GM08714 (cell line): ENCODE measurements around the gene CA11.
"Not testable (repeated sequence)": the region's sequence is repeated elsewhere in the genome, so short reads cannot be mapped to it uniquely, and the experiment has no call there.

Experiments
- H3K4me3 ChIP-seq: fragments of 200-500 bp; sonication (Bioruptor generic); 2 replicates; pipeline ENCODE4 v1.5.1; 2014; ENCODE audit warnings: mild to moderate bottlenecking, low read length, inconsistent platforms
- ZNF274 ChIP-seq: IDR thresholded peaks from 2 replicates; pipeline ENCODE4 v1.6.1; 2012; ENCODE audit warnings: mild to moderate bottlenecking, low read depth, low read length

CA11 gene

DNA sequence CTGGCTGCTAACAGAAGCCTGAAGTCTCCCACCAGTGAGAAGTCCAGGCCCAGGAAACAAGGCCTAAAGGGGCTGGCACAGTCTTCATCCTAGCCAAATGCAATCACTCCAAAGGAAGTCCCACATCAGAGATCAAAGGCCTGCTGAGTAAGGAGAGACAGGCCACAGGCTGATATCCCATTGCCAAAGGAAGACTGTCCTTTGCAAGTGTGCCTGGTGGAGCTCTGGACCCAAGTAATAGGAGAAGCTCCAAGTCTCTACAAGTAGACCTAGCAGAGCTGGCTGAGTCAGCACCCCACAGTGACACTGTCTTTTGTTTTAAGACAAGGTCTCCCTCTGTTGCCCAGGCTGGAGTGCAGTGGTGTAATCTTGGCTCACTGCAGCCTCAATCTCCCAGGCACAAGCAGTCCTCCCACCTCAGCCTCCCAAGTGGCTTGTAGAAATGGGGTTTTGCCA lies 13.3 kb downstream of the CA11 start:
- no peak overlapping the region for H3K4me3 ChIP-seq
- TF ChIP-seq ZNF274, result no peak

DNA sequence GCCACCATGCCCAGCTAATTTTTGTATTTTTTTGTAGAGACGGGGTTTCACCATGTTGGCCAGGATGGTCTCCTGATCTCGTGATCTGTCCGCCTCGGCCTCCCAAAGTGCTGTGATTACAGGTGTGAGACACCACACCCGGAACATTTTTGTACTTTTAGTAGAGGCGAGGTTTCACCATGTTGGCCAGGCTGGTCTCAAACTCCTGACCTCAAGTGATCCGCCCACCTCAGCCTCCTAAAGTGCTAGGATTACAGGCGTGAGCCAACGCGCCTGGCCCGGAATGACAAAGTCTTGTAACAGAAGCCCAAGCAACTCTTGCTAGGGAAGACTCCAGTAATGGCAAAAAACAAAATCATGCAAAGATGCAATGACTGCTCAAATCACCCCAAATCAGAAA lies 13.7 kb downstream of the CA11 start:
- not testable (repeated sequence) for H3K4me3 ChIP-seq

- TF ChIP-seq ZNF274, result no peak
- H3K4me3 ChIP-seq, result no peak overlapping the region
Observed at GRCh38 chr19:48631225-48631624, 14.8 kb downstream of the CA11 start.

- no peak overlapping the region for H3K4me3 ChIP-seq
- TF ChIP-seq ZNF274, result no peak
Observed at GRCh38 chr19:48630296-48631063, 15.5 kb downstream of the CA11 start.

DNA sequence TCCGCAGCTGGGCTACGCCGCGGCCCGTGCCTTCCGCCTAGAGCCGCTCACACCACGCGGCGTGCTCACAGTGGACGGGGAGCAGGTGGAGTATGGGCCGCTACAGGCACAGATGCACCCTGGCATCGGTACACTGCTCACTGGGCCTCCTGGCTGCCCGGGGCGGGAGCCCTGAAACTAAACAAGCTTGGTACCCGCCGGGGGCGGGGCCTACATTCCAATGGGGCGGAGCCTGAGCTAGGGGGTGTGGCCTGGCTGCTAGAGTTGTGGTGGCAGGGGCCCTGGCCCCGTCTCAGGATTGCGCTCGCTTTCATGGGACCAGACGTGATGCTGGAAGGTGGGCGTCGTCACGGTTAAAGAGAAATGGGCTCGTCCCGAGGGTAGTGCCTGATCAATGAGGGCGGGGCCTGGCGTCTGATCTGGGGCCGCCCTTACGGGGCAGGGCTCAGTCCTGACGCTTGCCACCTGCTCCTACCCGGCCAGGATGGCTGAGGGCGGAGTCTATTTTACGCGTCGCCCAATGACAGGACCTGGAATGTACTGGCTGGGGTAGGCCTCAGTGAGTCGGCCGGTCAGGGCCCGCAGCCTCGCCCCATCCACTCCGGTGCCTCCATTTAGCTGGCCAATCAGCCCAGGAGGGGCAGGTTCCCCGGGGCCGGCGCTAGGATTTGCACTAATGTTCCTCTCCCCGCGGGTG lies 16.2 kb downstream of the CA11 start:
- H3K4me3 ChIP-seq, result no peak overlapping the region
- TF ChIP-seq ZNF274, result no peak

DNA sequence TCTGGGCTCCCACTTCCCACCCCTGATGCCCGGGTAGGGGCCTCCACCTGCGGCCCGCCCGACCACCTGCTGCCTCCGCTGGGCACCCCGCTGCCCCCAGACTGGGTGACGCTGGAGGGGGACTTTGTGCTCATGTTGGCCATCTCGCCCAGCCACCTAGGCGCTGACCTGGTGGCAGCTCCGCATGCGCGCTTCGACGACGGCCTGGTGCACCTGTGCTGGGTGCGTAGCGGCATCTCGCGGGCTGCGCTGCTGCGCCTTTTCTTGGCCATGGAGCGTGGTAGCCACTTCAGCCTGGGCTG lies 16.7 kb downstream of the CA11 start:
- no peak overlapping the region for H3K4me3 ChIP-seq
- no peak for TF ChIP-seq ZNF274

DNA sequence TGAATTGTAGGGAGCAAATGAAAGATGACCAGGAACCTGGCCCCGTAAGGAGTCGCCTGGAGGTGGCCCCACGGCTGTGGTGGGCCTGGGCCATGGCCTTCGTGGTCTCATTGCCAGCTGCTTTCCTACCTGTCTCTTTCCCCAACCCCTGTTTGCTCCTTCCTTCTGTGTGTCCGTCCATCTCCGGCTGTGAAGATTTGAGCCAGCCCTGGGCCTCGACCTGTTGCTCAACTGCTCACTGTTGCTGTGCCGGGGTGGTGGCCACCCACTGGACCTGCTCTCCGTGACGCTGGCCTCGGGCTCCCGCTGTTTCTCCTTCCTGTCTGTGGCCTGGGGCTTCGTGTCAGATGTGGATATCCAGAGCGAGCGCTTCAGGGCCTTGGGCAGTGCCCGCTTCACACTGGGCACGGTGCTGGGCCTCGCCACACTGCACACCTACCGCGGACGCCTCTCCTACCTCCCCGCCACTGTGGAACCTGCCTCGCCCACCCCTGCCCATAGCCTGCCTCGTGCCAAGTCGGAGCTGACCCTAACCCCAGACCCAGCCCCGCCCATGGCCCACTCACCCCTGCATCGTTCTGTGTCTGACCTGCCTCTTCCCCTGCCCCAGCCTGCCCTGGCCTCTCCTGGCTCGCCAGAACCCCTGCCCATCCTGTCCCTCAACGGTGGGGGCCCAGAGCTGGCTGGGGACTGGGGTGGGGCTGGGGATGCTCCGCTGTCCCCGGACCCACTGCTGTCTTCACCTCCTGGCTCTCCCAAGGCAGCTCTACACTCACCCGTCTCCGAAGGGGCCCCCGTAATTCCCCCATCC lies 17.3 kb downstream of the CA11 start:
- H3K4me3 ChIP-seq, result no peak overlapping the region
- TF ChIP-seq ZNF274, result no peak

DNA sequence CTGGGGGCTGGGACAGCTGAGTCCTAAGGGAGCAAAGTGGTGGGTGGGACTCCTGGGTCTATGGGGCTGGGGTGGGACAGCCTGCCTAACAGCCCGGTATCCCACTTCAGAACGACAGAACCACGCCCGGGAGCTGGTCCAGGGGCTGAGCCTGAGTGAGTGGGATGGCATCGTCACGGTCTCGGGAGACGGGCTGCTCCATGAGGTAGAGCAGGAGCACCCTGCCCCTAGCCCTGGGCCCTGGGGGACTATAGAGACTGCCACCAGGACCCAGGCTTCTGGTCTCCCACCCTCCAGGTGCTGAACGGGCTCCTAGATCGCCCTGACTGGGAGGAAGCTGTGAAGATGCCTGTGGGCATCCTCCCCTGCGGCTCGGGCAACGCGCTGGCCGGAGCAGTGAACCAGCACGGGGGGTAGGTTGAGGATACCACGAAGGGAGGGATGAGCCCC lies 18.1 kb downstream of the CA11 start:
- TF ChIP-seq ZNF274, result no peak
- no peak overlapping the region for H3K4me3 ChIP-seq

GRCh38 chr19:48627201-48627864 lies 18.7 kb downstream of the CA11 start:
- TF ChIP-seq ZNF274, result no peak
- H3K4me3 ChIP-seq, result no peak overlapping the region

- no peak for TF ChIP-seq ZNF274
- no peak overlapping the region for H3K4me3 ChIP-seq
Observed at GRCh38 chr19:48625891-48626327, 20.1 kb downstream of the CA11 start.

DNA sequence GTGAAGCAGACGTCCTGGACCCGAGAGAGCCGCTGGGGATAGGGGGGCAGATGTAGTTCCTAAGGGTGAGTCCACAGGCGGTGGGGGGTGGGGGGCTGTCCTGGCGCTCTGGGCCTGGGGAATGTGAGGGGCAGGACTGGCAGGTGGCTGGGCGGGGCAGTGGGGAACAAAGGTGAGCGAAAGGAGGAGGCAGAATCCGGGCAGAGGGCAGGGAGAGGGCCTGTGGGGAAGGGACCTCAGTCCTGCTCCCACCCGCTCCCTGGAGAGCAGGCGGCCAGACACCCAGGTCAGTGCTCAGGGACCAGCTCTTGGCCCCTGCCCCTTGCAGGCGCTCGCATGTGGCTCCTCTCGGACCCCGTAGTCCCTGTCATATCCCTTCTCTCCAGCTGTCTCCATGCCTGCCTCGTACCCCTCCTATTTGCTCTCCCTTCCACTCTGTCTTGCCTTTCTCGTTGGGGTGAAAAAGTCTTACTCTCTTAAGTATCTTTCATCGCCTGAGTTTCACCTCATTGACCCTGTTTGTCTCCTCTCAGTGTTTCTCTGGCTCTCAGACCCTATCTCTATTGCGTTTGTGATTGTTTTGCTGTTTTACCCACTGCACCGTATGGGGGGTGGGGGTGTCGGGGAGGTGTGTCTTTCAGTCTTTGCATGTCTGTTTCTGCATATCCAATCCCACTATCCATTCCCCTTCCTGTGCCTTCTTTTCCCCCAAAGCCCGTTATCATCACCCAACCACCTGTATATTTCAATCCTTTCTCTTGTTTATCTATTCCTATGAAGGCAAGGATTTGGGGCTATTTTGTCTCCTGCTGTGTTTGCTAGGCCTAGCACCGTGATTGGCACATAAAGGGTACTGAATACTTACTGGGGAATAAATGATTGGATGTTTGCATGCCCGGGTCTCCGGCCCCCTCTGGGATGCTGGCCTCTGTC lies 20.9 kb downstream of the CA11 start:
- peak overlapping the region; percentile 49; the same call in 1 of the 2 replicates for H3K4me3 ChIP-seq
- no peak for TF ChIP-seq ZNF274

- no peak for TF ChIP-seq ZNF274
- H3K4me3 ChIP-seq, result peak overlapping the region; percentile 60; the same call in 1 of the 2 replicates
Observed at GRCh38 chr19:48624067-48624594, 21.9 kb downstream of the CA11 start.

- H3K4me3 ChIP-seq, result peak overlapping the region; percentile 60; the same call in 1 of the 2 replicates
- TF ChIP-seq ZNF274, result no peak
Observed at GRCh38 chr19:48623556-48624066, 22.4 kb downstream of the CA11 start.
